OCI-LY7 (cell line): ENCODE measurements around the gene FNDC3B.

ENCODE experiments used
- CTCF ChIP-seq: fragments of 200-600 bp; sonication (generic); conservative IDR thresholded peaks from 2 replicates; pipeline ENCODE4 v1.5.1; 2014; ENCODE audit warnings: mild to moderate bottlenecking, antibody characterized with exemption, low read length, moderate library complexity, mixed read lengths
- EZH2phosphoT487 ChIP-seq: fragments of 200-600 bp; sonication (generic); IDR thresholded peaks from 2 replicates; pipeline ENCODE4 v1.6.1; 2018; ENCODE audit warnings: low read depth, borderline replicate concordance, mild to moderate bottlenecking, mixed run types, antibody characterized with exemption, low read length, moderate library complexity, mixed read lengths

GRCh38 chr3:172098698-172099494 lies 59.5 kb downstream of the FNDC3B start:
- TF ChIP-seq CTCF (no peak), EZH2phosphoT487 (no peak)
